Lung (tissue), 12 donors: Measurements from ENCODE around the gene ELF5. TPM values are rescaled to one million over a fixed set of nuclear protein-coding genes. Genes with fewer than 3 reads are reported as not detected.

ENCODE experiments used
- ATAC-seq: fragments of 200-7000 bp; cut with Tn5 transposase; one replicate; pipeline ENCODE4 v1.9.1; 2020; ENCODE audit warnings: moderate number of reproducible peaks; ENCODE audit not compliant: insufficient read depth, low FRiP score
- DNase-seq, 3 donors: peaks; one replicate each; pipeline ENCODE4 v3.0.0-alpha.2; 2013 to 2017
- H3K27ac ChIP-seq, 2 donors: one replicate each; pipeline ENCODE4 v1.5.1; 2013; ENCODE audit warnings: mild to moderate bottlenecking in 2 of 2, moderate library complexity in 2 of 2, control low read depth in 1 of 2, inconsistent platforms in 1 of 2, low read depth in 1 of 2, low read length in 1 of 2
- H3K27me3 ChIP-seq, 3 donors: one replicate each; pipeline ENCODE4 v1.5.1; 2013; ENCODE audit warnings: low read length in 2 of 3; ENCODE audit not compliant: control insufficient read depth in 3 of 3, insufficient read depth in 3 of 3
- H3K36me3 ChIP-seq, 4 donors: one replicate each; pipeline ENCODE4 v1.5.1; 2013; ENCODE audit warnings: low read length in 4 of 4, mild to moderate bottlenecking in 1 of 4, moderate library complexity in 1 of 4; ENCODE audit not compliant: control insufficient read depth in 4 of 4, insufficient read depth in 4 of 4
- H3K4me1 ChIP-seq, 5 donors: one replicate each; pipeline ENCODE4 v1.5.1; 2013; ENCODE audit warnings: low read length in 5 of 5, mild to moderate bottlenecking in 2 of 5, moderate library complexity in 1 of 5; ENCODE audit not compliant: control insufficient read depth in 5 of 5, insufficient read depth in 5 of 5
- H3K4me3 ChIP-seq: one replicate; pipeline ENCODE4 v1.5.1; 2013; ENCODE audit warnings: mild to moderate bottlenecking, control low read depth, moderate library complexity
- H3K9ac ChIP-seq, 2 donors: one replicate each; pipeline ENCODE4 v1.5.1; 2013; ENCODE audit warnings: low read length in 2 of 2, control low read depth in 1 of 2; ENCODE audit not compliant: insufficient read depth in 1 of 2
- H3K9me3 ChIP-seq, 4 donors: one replicate each; pipeline ENCODE4 v1.5.1; 2013; ENCODE audit warnings: low read length in 3 of 4, mild to moderate bottlenecking in 1 of 4, moderate library complexity in 1 of 4; ENCODE audit not compliant: control insufficient read depth in 4 of 4, insufficient read depth in 3 of 4
- WGBS, 2 donors: extraction: QIAGEN DNeasy Blood & Tissue Kit; methylation state at CpG; one replicate each; pipeline ENCODE4 v1.1.7; 2013; 5-methylcytosine and 5-hydroxymethylcytosine counted together
- polyA plus RNA-seq, 2 donors: library from polyadenylated mRNA; stranded (reverse); fragments of 200-250 nt; gene quantifications; one replicate each; pipeline ENCODE4 v1.2.1, GENCODE V29; 2013
- total RNA-seq, 2 donors: library from RNA; depleted of rRNA in 1 of 2; stranded (reverse); fragments of >200 nt in 1 of 2; gene quantifications; one replicate each; pipeline ENCODE4 v1.2.1, GENCODE V29; 2014 to 2021
- TF ChIP-seq, protein P1 (sequence below): IDR thresholded peaks from 2 replicates; pipeline ENCODE4 v1.5.1; 2012; ENCODE audit warnings: mild to moderate bottlenecking; ENCODE audit errors: control extremely low read depth, extremely low read depth
- donor health status: control.
- donor health status: control.
- donor health status: Bipolar disorder and iron deficiency.
- donor health status: healthy.
- donor health status: DM: yes; HTN: yes; CAD: no.

Gene ELF5
- total and polyA plus RNA-seq, 4 donors, result 1.4 to 24.6 (median 7.2) TPM

DNA sequence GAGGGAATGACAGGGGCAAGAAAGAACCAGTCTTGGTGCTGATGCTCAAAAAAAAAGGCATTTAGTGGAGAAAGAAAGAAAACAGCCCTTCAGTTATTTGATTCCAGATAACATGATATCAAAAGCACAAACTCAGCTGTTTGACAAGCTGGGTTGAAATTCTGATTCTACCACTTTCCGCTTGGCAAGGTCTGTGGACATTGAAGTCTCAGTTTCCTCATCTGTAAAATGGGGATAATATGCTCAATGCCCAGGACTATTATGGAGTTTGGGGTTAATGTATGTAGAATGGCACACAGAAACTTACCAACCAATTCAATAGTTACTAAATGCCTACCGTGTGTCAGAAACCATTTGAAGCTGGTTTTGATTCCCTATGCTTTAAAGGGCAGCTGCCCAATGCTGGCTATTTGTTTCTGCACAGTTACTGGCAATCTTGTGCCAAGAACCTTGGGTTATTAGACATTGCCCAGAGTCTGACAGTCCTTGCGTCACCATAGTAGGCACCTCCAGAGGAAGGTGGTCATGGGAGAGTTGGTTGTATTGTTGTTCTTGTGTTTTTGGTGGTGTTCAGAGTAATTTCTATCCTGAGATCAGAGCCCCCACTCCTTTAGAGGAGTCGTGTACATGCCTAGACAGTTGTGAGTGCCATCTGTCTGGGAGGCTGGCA, 19.5 kb downstream of the ELF5 start:
- Histone ChIP-seq H3K27me3 (no peaks in the 10 kb centered on the region), H3K4me3 (no peak overlapping the region), H3K9me3 (no peaks in the 10 kb centered on the region), H3K4me1 (peaks cover 0 to 31% (median 1%) of the 10 kb centered on the region in 5 donors), H3K36me3 (no peaks in the 10 kb centered on the region), H3K9ac (no peak overlapping the region), H3K27ac (no peak overlapping the region)
- ATAC-seq (no peak), DNase-seq (no peak)
- 76 to 83% methylated on average over 4 of the region's 4 CpGs for WGBS, 2 donors
- TF ChIP-seq, protein P1, sequence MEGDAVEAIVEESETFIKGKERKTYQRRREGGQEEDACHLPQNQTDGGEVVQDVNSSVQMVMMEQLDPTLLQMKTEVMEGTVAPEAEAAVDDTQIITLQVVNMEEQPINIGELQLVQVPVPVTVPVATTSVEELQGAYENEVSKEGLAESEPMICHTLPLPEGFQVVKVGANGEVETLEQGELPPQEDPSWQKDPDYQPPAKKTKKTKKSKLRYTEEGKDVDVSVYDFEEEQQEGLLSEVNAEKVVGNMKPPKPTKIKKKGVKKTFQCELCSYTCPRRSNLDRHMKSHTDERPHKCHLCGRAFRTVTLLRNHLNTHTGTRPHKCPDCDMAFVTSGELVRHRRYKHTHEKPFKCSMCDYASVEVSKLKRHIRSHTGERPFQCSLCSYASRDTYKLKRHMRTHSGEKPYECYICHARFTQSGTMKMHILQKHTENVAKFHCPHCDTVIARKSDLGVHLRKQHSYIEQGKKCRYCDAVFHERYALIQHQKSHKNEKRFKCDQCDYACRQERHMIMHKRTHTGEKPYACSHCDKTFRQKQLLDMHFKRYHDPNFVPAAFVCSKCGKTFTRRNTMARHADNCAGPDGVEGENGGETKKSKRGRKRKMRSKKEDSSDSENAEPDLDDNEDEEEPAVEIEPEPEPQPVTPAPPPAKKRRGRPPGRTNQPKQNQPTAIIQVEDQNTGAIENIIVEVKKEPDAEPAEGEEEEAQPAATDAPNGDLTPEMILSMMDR, result no peak

DNA sequence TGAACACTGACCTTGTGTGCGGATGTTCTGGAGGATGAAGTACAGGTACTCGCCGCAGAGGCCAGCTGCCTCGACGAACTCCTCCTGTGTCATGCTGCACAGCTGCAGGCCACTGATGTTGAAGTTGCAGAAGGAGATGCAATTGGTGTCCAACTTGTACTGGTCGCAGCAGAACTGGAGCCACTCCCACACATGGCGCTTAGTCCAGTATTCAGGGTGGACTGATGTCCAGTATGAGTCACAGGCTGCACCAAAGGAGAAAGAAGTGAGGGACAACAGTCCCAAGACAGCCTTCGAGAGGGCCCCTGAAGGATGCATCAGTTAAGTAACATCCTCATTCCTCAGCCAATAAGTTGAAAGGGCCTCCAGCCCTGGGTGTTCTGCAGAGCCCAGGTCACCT, 20.1 kb downstream of the ELF5 start:
- peaks cover 0 to 30% (median 0%) of the 10 kb centered on the region in 5 donors for H3K4me1 ChIP-seq
- TF ChIP-seq, protein P1, result no peak
- no peak overlapping the region for H3K4me3 ChIP-seq
- H3K9ac ChIP-seq, result no peak overlapping the region
- WGBS, 2 donors, result 80 to 81% methylated on average over 8 of the region's 8 CpGs
- H3K27me3 ChIP-seq, result no peaks in the 10 kb centered on the region
- H3K36me3 ChIP-seq, result no peaks in the 10 kb centered on the region
- no peaks in the 10 kb centered on the region for H3K9me3 ChIP-seq
- ATAC-seq (no peak), DNase-seq (no peak)
- no peak overlapping the region for H3K27ac ChIP-seq

DNA sequence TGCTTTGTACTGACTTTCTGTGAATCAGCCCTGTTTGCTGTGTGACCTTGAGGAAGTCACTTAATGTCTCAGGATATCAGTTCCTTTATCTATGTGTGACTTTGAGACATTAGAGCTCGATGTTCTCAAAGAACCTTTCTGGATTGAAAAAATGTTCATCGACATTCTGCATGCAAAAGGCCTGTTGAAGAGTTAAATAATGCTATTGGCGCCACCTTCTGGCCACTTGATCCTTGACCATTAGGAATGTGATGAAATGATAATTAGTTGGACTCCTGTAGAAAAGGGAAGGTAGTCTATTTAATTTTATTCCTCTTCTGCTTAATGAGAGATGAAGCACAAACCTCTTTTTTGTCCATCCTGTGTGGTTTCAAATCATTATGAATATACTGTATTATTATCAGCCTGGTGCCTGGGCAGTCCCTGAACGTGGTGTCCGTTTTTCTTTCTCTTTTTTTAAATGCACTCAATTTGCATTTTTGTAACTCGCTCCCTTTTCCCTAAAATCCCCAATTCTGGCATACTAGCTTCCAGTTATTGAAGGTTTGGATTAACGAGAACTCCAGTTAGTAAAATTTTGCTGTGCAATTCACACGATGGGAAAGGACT, 20.7 kb downstream of the ELF5 start:
- Histone ChIP-seq H3K9me3 (no peaks in the 10 kb centered on the region), H3K4me1 (peaks cover 0 to 28% (median 0%) of the 10 kb centered on the region in 5 donors), H3K9ac (no peak overlapping the region), H3K36me3 (no peaks in the 10 kb centered on the region), H3K4me3 (no peak overlapping the region), H3K27ac (no peak overlapping the region), H3K27me3 (no peaks in the 10 kb centered on the region)
- 49 to 52% methylated on average over 8 of the region's 8 CpGs for WGBS, 2 donors
- DNase-seq (peak; percentile 61 to 82 (median 73)), ATAC-seq (no peak)
- TF ChIP-seq, protein P1, result peak; percentile 58
